Upper lobe of left lung (tissue), 6 donors: ENCODE data around the gene FGF12. TPM values are rescaled to one million over a fixed set of nuclear protein-coding genes. Genes with fewer than 3 reads are reported as not detected.

Source experiments
- ATAC-seq, 2 donors: fragments of 200-7000 bp; cut with Tn5 transposase; one replicate each; pipeline ENCODE4 v1.9.1; 2022; ENCODE audit warnings: mild to moderate bottlenecking in 2 of 2, moderate library complexity in 2 of 2; ENCODE audit not compliant: low FRiP score in 2 of 2
- DNase-seq, 2 donors: peaks; one replicate each; pipeline ENCODE4 v3.0.0-alpha.2; 2019 to 2020
- H3K27ac ChIP-seq, 4 donors: fragments of 200-600 bp; sonication (generic); one replicate each; pipeline ENCODE4 v1.5.1; 2016 to 2019
- H3K27me3 ChIP-seq, 4 donors: fragments of 200-600 bp; sonication (generic); one replicate each; pipeline ENCODE4 v1.5.1; 2017 to 2019
- H3K36me3 ChIP-seq, 4 donors: fragments of 200-600 bp; sonication (generic); one replicate each; pipeline ENCODE4 v1.5.1; 2016 to 2019
- H3K4me1 ChIP-seq, 4 donors: fragments of 200-600 bp; sonication (generic); one replicate each; pipeline ENCODE4 v1.5.1; 2018 to 2019
- H3K4me3 ChIP-seq, 4 donors: fragments of 200-600 bp; sonication (generic); one replicate each; pipeline ENCODE4 v1.5.1; 2017 to 2019; ENCODE audit warnings: mild to moderate bottlenecking in 2 of 4, moderate library complexity in 1 of 4
- H3K9me3 ChIP-seq, 4 donors: fragments of 200-600 bp; sonication (generic); one replicate each; pipeline ENCODE4 v1.5.1; 2018 to 2019
- EP300 ChIP-seq, 4 donors: sonication (generic); formaldehyde crosslinking; IDR thresholded peaks; one replicate each; pipeline ENCODE4 v1.5.1; 2017; ENCODE audit warnings: antibody characterized with exemption in 4 of 4, control low read depth in 2 of 4
- POLR2A ChIP-seq, 4 donors: fragments of 450-650 bp; IDR thresholded peaks; one replicate each; pipeline ENCODE4 v1.5.1; 2016 to 2017; ENCODE audit warnings: antibody characterized with exemption in 4 of 4, mild to moderate bottlenecking in 2 of 4
- POLR2AphosphoS5 ChIP-seq, 2 donors: sonication (generic); formaldehyde crosslinking; IDR thresholded peaks; one replicate each; pipeline ENCODE4 v1.5.1; 2017; ENCODE audit warnings: antibody characterized with exemption in 2 of 2
- WGBS, 2 donors: methylation state at CpG; one replicate each; pipeline ENCODE4 v1.1.5; 2017 to 2018; 5-methylcytosine and 5-hydroxymethylcytosine counted together
- small RNA-seq, 4 donors: library from RNA; depleted of rRNA; stranded (forward); fragments of <200 nt; gene quantifications; one replicate each; pipeline ENCODE3, GENCODE V24; 2016
- total RNA-seq, 6 donors: library from RNA; depleted of rRNA in 4 of 6; stranded (reverse); fragments of >200 nt in 4 of 6; gene quantifications; one replicate each; pipeline versions ENCODE4 v1.1.0 to v1.2.1, GENCODE V29; 2016 to 2021
- TF ChIP-seq, protein P1 (sequence below), 6 experiments: fragments of 450-650 bp in 4 of 6; fragments of 200-600 bp in 2 of 6; sonication (generic) in 2 of 6; IDR thresholded peaks; one replicate each; pipeline ENCODE4 v1.5.1; 2016 to 2019; ENCODE audit warnings: antibody characterized with exemption in 6 of 6
- donor health status: DM: no; HTN: no; CAD: no; lungs with moderate emphysema.
- donor health status: DM: no; HTN: yes; CAD: no; lungs with severe emphysema.

FGF12 gene
- total RNA-seq, 6 donors from 2014 or later, result 0.83 to 5.3 (median 2.2) TPM

DNA sequence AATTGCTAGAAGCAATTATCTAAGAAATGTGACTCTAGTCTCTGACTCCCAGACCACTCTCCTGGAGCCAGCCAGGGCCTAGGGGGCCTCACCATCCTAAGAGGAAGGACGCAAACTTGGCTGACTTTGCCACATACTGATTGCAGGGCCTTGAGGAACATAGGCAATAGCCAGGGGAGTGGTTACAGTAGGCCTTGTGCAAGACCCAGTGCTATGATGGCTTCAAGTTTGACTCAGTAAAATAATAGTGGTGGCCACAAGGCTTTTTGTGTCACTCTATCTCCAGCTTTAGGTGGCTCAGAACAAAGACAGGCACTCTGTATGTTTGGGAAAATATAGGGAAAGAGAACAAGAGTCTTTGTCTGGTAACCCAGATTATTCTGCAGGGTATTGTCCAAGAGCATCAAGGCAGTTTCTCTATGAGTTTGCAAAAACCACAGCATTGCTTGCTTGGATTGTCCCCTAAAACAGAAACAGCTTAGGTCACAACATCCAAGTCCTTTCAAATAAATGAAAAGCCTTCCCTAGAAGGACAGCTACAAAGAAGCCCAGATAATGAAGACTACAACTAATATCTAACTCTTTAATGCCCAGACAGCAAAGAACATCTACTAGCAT lies 634.8 kb downstream of the FGF12 start:
- TF ChIP-seq EP300 (IDR thresholded peaks at IDR 0.05) (no peak), POLR2AphosphoS5 (IDR thresholded peaks at IDR 0.05) (no peak), POLR2A (IDR thresholded peaks at IDR 0.05) (no peak)
- TF ChIP-seq, protein P1, sequence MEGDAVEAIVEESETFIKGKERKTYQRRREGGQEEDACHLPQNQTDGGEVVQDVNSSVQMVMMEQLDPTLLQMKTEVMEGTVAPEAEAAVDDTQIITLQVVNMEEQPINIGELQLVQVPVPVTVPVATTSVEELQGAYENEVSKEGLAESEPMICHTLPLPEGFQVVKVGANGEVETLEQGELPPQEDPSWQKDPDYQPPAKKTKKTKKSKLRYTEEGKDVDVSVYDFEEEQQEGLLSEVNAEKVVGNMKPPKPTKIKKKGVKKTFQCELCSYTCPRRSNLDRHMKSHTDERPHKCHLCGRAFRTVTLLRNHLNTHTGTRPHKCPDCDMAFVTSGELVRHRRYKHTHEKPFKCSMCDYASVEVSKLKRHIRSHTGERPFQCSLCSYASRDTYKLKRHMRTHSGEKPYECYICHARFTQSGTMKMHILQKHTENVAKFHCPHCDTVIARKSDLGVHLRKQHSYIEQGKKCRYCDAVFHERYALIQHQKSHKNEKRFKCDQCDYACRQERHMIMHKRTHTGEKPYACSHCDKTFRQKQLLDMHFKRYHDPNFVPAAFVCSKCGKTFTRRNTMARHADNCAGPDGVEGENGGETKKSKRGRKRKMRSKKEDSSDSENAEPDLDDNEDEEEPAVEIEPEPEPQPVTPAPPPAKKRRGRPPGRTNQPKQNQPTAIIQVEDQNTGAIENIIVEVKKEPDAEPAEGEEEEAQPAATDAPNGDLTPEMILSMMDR (IDR thresholded peaks at IDR 0.05), result no peak
- Histone ChIP-seq H3K27me3 (no peaks in the 10 kb centered on the region), H3K36me3 (no peaks in the 10 kb centered on the region), H3K9me3 (no peaks in the 10 kb centered on the region), H3K27ac (no peak overlapping the region), H3K4me1 (no peaks in the 10 kb centered on the region), H3K4me3 (no peak overlapping the region)
- 86 to 100% methylated on average over 1 of the region's 1 CpG for WGBS, 2 donors
- ATAC-seq (no peak), DNase-seq (no peak)

DNA sequence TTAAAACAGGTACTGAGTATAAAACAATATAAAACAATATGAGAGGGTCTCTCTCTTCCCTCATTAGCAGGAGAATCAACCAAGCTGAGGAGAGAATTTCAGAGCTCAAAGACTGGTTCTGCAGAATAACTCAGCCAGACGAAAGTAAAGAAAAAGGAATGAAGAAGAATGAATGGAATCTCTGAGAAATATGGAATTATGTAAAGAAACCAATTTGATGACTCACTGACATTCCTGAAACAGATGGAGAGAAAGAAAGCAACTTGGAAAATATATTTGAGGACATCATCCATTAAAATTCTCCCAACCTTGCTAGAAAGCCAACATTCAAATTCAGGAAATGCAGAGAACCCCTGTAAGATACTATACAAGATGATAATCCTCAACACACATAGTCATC lies 635.5 kb downstream of the FGF12 start:
- Histone ChIP-seq H3K9me3 (no peaks in the 10 kb centered on the region), H3K36me3 (no peaks in the 10 kb centered on the region), H3K27ac (no peak overlapping the region), H3K4me3 (no peak overlapping the region), H3K4me1 (no peaks in the 10 kb centered on the region), H3K27me3 (no peaks in the 10 kb centered on the region)
- TF ChIP-seq, protein P1 (IDR thresholded peaks at IDR 0.05), result no peak
- TF ChIP-seq EP300 (IDR thresholded peaks at IDR 0.05) (no peak), POLR2A (IDR thresholded peaks at IDR 0.05) (no peak), POLR2AphosphoS5 (IDR thresholded peaks at IDR 0.05) (no peak)
- DNase-seq (no peak), ATAC-seq (no peak)
- WGBS, 2 donors, result 75 to 89% methylated on average over 1 of the region's 1 CpG

DNA sequence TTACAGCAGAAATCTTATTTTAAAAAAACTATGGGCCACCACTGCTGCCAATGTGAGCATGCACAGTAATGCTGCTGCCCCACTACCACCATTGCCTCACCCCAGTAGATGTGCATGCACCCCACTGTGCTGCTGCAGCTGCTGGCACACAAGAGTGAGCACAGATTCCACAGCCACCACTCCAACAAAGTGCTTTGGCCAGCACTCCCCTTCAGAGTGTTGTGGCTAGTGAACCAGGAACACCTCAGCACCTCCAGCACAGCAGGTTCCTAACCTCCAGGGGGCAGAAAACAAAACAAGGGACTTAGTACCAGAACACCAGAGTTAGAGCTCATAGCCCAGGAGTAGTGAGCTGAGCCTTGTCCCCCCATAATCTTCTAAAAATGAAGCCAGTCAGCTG lies 636.8 kb downstream of the FGF12 start:
- no peaks in the 10 kb centered on the region for H3K36me3 ChIP-seq
- no peak overlapping the region for H3K27ac ChIP-seq
- H3K4me1 ChIP-seq, result no peaks in the 10 kb centered on the region
- no peaks in the 10 kb centered on the region for H3K9me3 ChIP-seq
- ATAC-seq (no peak), DNase-seq (no peak)
- TF ChIP-seq, protein P1 (IDR thresholded peaks at IDR 0.05), result no peak
- TF ChIP-seq EP300 (IDR thresholded peaks at IDR 0.05) (no peak), POLR2AphosphoS5 (IDR thresholded peaks at IDR 0.05) (no peak), POLR2A (IDR thresholded peaks at IDR 0.05) (no peak)
- no peaks in the 10 kb centered on the region for H3K27me3 ChIP-seq
- no peak overlapping the region for H3K4me3 ChIP-seq

Small RNA genes lying within 50 kb of the gene (small RNA-seq; reads per million reads assigned to genes)
- 0 reads per million in 4 donors for gene RF01210
- 0 reads per million in 4 donors for gene RNU1-20P

Other genes with a start within 250 kb of the FGF12 start
- 1 to 10 TPM; 4.6 to 8.0 (median 5.3) TPM for gene MB21D2, start 190.3 kb upstream of the FGF12 start, total RNA-seq